ENCODE data around the gene IER5.

DNA sequence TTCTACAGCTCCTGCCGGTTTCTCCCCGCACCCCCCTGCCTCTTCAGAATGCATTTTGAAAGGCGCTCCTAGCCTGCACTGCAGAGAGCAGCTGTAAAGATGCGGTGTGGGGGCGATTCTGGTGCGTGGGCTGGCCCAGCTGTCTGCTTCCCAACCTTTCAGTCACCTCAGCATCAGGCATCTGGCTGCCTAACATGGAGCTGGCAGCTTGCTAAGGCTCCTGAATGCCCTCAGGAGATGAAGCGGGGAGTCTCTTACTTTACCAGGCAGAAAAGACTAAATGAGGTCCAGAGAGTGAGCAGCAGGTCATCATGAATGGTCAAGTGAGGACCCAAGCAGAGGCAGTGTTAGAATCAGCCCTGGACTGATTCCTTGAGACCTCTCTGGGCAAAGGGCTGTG, 8.7 kb downstream of the IER5 start:
- no peak for TF ChIP-seq CTCF (CRISPR knock-in tag; IDR thresholded peaks at IDR 0.05)
- TF ChIP-seq EED (CRISPR knock-in tag; IDR thresholded peaks at IDR 0.05) = no peak
- TF ChIP-seq CCDC6 (CRISPR knock-in tag; IDR thresholded peaks at IDR 0.05) = no peak
- no peak for TF ChIP-seq ATM (IDR thresholded peaks at IDR 0.05; ENCODE audit: borderline replicate concordance)
- TF ChIP-seq ARID3A (IDR thresholded peaks at IDR 0.05; ENCODE audit: low read depth, low read length) = no peak
- TF ChIP-seq HINFP (CRISPR knock-in tag; IDR thresholded peaks at IDR 0.05; ENCODE audit: low read depth) = no peak
- no peak for TF ChIP-seq NFE2L1 (CRISPR knock-in tag; IDR thresholded peaks at IDR 0.05; ENCODE audit: borderline replicate concordance)
- TF ChIP-seq KAT7 (CRISPR knock-in tag; IDR thresholded peaks at IDR 0.05; ENCODE audit: borderline replicate concordance) = no peak
- no peak for TF ChIP-seq GABPA (IDR thresholded peaks at IDR 0.05; ENCODE audit: low read depth, low read length)
- no peak for TF ChIP-seq GABPA (CRISPR knock-in tag; IDR thresholded peaks at IDR 0.05; ENCODE audit: low read depth)
- no peak for TF ChIP-seq KDM5A (IDR thresholded peaks at IDR 0.05; ENCODE audit: borderline replicate concordance, low read length)
